GM19238 (cell line): ENCODE measurements around the gene ANKZF1.
"Not testable (repeated sequence)": the region's sequence is repeated elsewhere in the genome, so short reads cannot be mapped to it uniquely, and the experiment has no call there.

ENCODE experiments used
- DNase-seq: peaks from one replicate; pipeline ENCODE4 v3.0.0; 2011; ENCODE audit warnings: low spot score; ENCODE audit not compliant: insufficient read length

Gene ANKZF1

GRCh38 chr2:219252900-219253752 lies 23.5 kb downstream of the ANKZF1 start, which contains the start of gene TUBA4B:
Gene TUBA4B, plus strand, starts transcription at chr2:219253243. Its CDS starts 165 bp downstream, at chr2:219253408.
- peak; percentile 57 for DNase-seq

GRCh38 chr2:219253753-219254589 lies 24.4 kb downstream of the ANKZF1 start, which contains the start of gene TUBA4A:
Gene TUBA4A, minus strand, starts transcription at chr2:219253918. Its CDS starts 60 bp downstream, at chr2:219253858.
- peak; percentile 96 for DNase-seq

GRCh38 chr2:219254590-219255201 lies 25.1 kb downstream of the ANKZF1 start:
- DNase-seq, result no peak

- not testable (repeated sequence) for DNase-seq
Measured at GRCh38 chr2:219258942-219259341, 29.3 kb downstream of the ANKZF1 start.

GRCh38 chr2:219261024-219261855 lies 31.6 kb downstream of the ANKZF1 start:
- DNase-seq, result no peak

- DNase-seq, result no peak
Measured at GRCh38 chr2:219266232-219266631, 36.6 kb downstream of the ANKZF1 start.

- DNase-seq, result no peak
Measured at GRCh38 chr2:219266886-219267285, 37.3 kb downstream of the ANKZF1 start.

- DNase-seq, result no peak
Measured at GRCh38 chr2:219268294-219268693, 38.7 kb downstream of the ANKZF1 start.

GRCh38 chr2:219269362-219270054 lies 39.9 kb downstream of the ANKZF1 start:
- no peak for DNase-seq

GRCh38 chr2:219270055-219270372 lies 40.4 kb downstream of the ANKZF1 start:
- DNase-seq, result no peak

- no peak for DNase-seq
Measured at GRCh38 chr2:219271021-219271420, 41.4 kb downstream of the ANKZF1 start.

- DNase-seq, result no peak
Measured at GRCh38 chr2:219272356-219272755, 42.8 kb downstream of the ANKZF1 start.

GRCh38 chr2:219272995-219273394 lies 43.4 kb downstream of the ANKZF1 start:
- DNase-seq, result no peak

GRCh38 chr2:219273937-219274336 lies 44.3 kb downstream of the ANKZF1 start:
- no peak for DNase-seq

- DNase-seq, result no peak
Measured at GRCh38 chr2:219274361-219274921, 44.8 kb downstream of the ANKZF1 start.

GRCh38 chr2:219277703-219278654 lies 48.4 kb downstream of the ANKZF1 start:
- DNase-seq, result peak; percentile 69

- no peak for DNase-seq
Measured at GRCh38 chr2:219278655-219279150, 49.1 kb downstream of the ANKZF1 start.

GRCh38 chr2:219279151-219279915 lies 49.7 kb downstream of the ANKZF1 start, which contains the start of gene DNAJB2:
Gene DNAJB2, plus strand, starts transcription at chr2:219279366. Its CDS starts 468 bp downstream, at chr2:219279834.
- DNase-seq, result peak; percentile 99
